ENCODE data around the gene EDEM3. TPM values are rescaled to one million over a fixed set of nuclear protein-coding genes. Genes with fewer than 3 reads are reported as not detected.
A peak's percentile ranks its signal among the peaks of the same experiment; 100 is the strongest.
"Not testable (repeated sequence)": the region's sequence is repeated elsewhere in the genome, so short reads cannot be mapped to it uniquely, and the experiment has no call there.

The EDEM3 gene
- total RNA-seq, 2 donors from 2014 or later, result 39.3 to 41.6 TPM

GRCh38 chr1:184771190-184771691 is 16.6 kb upstream of the EDEM3 start:
- intact Hi-C loops (cut with DNase I), result no loop called here
- DNase-seq (ENCODE audit: low spot score), result no peak

GRCh38 chr1:184770181-184770979 is 15.7 kb upstream of the EDEM3 start:
- DNase-seq (ENCODE audit: low spot score), result no peak
- intact Hi-C loops (cut with DNase I), result no loop called here

- no peak for DNase-seq (ENCODE audit: low spot score)
- intact Hi-C loops (cut with DNase I), result no loop called here
These were observed 14.6 kb upstream of the EDEM3 start for GRCh38 chr1:184769241-184769640.

- DNase-seq (ENCODE audit: low spot score), result no peak
- intact Hi-C loops (cut with DNase I), result no loop called here
These were observed 13.8 kb upstream of the EDEM3 start for GRCh38 chr1:184768467-184768866.

- intact Hi-C loops (cut with DNase I), result no loop called here
- no peak for DNase-seq (ENCODE audit: low spot score)
These were observed 12.9 kb upstream of the EDEM3 start for GRCh38 chr1:184767591-184767990.

- intact Hi-C loops (cut with DNase I), result no loop called here
- no peak for DNase-seq (ENCODE audit: low spot score)
These were observed 9.8 kb upstream of the EDEM3 start for GRCh38 chr1:184764483-184764882.

GRCh38 chr1:184763520-184763919 is 8.9 kb upstream of the EDEM3 start:
- intact Hi-C loops (cut with DNase I); DNase-seq (ENCODE audit: low spot score): not testable (repeated sequence)

- no peak for DNase-seq (ENCODE audit: low spot score)
- intact Hi-C loops (cut with DNase I), result no loop called here
These were observed 7.4 kb upstream of the EDEM3 start for GRCh38 chr1:184761969-184762485.

- no peak for DNase-seq (ENCODE audit: low spot score)
- intact Hi-C loops (cut with DNase I), result no loop called here
These were observed 5.0 kb upstream of the EDEM3 start for GRCh38 chr1:184759651-184760050.

GRCh38 chr1:184759112-184759511 is 4.5 kb upstream of the EDEM3 start:
- intact Hi-C loops (cut with DNase I), result no loop called here
- no peak for DNase-seq (ENCODE audit: low spot score)

- intact Hi-C loops (cut with DNase I), result no loop called here
These were observed 3.2 kb upstream of the EDEM3 start for GRCh38 chr1:184757891-184758290.

GRCh38 chr1:184757406-184757805 is 2.7 kb upstream of the EDEM3 start:
- no peak for DNase-seq (ENCODE audit: low spot score)
- intact Hi-C loops (cut with DNase I), result no loop called here

More at GRCh38 chr1:184757891-184758290, 3.2 kb upstream of the EDEM3 start:
- no peak for DNase-seq (ENCODE audit: low spot score)

GRCh38 chr1:184755226-184756065 is 788 bp upstream of the EDEM3 start:
- intact Hi-C loops (cut with DNase I), result no loop called here
- no peak for DNase-seq (ENCODE audit: low spot score)

- intact Hi-C loops (cut with DNase I), result no loop called here
- peak; percentile 83 for DNase-seq (ENCODE audit: low spot score)
These were observed 816 bp downstream of the EDEM3 start for GRCh38 chr1:184753608-184754475.

- DNase-seq (ENCODE audit: low spot score), result no peak
- intact Hi-C loops (cut with DNase I), result no loop called here
These were observed 1.5 kb downstream of the EDEM3 start for GRCh38 chr1:184753117-184753516.

GRCh38 chr1:184752656-184753055 is 2.0 kb downstream of the EDEM3 start:
- intact Hi-C loops (cut with DNase I), result no loop called here
- DNase-seq (ENCODE audit: low spot score), result no peak

GRCh38 chr1:184748740-184749139 is 5.9 kb downstream of the EDEM3 start:
- intact Hi-C loops (cut with DNase I), result no loop called here
- DNase-seq (ENCODE audit: low spot score), result no peak

- intact Hi-C loops (cut with DNase I), result no loop called here
- DNase-seq (ENCODE audit: low spot score), result no peak
These were observed 7.3 kb downstream of the EDEM3 start for GRCh38 chr1:184747089-184747955.

Measured in posterior vena cava (tissue), 2 donors.